Measurements from ENCODE around the gene PRKAR2A. TPM values are rescaled to one million over a fixed set of nuclear protein-coding genes. Genes with fewer than 3 reads are reported as not detected.

PRKAR2A gene
- total and polyA plus RNA-seq, 2 experiments from 2014 or later, result 13.5 to 30.2 TPM

DNA sequence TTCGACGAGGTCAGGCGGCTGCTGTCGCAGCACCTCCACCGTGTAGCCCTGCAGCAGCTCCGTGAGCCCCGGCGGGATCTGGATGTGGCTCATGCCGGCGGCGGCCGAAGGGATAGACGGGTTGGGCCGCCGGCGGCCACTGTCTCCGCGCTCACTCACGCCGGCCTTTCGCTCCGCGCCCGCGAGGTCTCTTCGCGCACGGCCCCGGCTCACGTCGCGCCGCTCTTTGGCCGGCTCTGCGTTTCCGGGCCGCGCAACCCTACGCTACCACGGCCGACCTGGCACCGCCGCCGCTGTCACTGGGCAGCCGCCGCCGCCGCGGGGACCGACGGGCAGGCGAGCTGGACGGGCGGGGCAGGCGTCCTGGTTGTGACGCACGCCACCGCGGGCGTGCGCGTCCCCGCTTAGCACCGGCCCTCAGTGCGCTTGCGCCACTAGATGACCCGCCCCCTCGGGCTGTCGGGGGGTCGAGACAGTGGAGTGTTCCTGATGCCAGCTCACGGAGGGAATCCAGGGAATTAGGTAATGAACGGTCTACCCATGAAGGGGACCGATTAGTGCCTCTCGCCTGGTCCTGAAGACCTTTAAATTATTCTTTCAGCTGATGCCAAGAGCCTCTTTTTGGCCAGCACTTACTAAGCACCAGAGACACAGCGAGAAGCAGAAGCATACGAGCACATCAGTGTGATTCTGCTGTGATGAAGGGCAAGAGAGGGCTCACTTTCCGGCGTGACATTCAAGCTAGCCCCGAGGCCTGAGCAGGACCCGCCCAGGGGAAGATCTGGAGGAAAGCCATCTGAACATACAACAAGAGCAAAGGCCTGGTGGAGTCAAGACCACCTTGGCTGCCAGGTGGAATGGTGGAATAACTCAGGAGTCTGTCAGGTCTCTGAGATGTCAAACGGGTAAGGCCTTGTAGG lies at the start of gene PRKAR2A (continued):
- TF ChIP-seq ZNF331 (CRISPR knock-in tag; IDR thresholded peaks at IDR 0.05; ENCODE audit: low read depth), result no peak

DNA sequence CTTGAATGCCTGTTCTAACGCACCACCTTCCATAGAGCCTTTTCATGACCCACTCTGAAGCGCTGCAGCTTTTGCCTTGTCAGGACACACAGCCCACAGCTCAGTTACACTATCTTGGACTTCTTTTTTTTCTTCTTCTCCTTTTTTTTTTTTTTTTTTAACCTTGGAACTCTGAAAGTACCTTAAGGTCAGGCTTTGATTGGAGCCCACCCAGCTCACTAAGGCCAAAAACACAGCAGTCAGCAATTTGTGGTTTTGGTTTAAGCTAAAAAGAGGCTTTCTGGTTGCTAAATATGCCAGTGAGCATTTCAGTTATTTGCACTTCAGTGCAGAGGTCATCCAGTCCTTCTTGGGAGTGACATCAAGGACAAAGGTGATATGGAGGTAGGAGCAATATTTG lies 49.3 kb upstream of the PRKAR2A start:
- Histone ChIP-seq H3K4me3 (no peak overlapping the region), H3K27me3 (ENCODE audit: insufficient read depth) (0 out of 2 replicates have a peak, but pooled peaks cover 7% of the 10 kb centered on the region), H3K79me2 (replicated peaks; ENCODE audit: insufficient read depth) (no peaks in the 10 kb centered on the region), H4K20me1 (replicated peaks; ENCODE audit: insufficient read depth) (no peaks in the 10 kb centered on the region), H3K36me3 (ENCODE audit: insufficient read depth) (no peaks in the 10 kb centered on the region), H3F3A (replicated peaks; ENCODE audit: low read depth) (no peaks in the 10 kb centered on the region), H3K4me2 (no peak overlapping the region), H2AFZ (no peak overlapping the region), H3K27ac (ENCODE audit: low read depth) (no peak overlapping the region), H3K4me1 (ENCODE audit: insufficient read depth) (no peaks in the 10 kb centered on the region; the same call in 1 of the 2 replicates), H3K9me2 (ENCODE audit: insufficient read depth) (no peaks in the 10 kb centered on the region)
- peaks cover 18% of the 10 kb centered on the region for H3K4me1 Mint-ChIP-seq
- no peak overlapping the region for H3K27ac Mint-ChIP-seq
- no peak for DNase-seq (ENCODE audit: low spot score)
- H3K9me3 Mint-ChIP-seq, result no peaks in the 10 kb centered on the region
- no peak overlapping the region; the same call in 2 of the 3 replicates for H3K4me3 Mint-ChIP-seq
- no peak for ATAC-seq
- H3K36me3 Mint-ChIP-seq (ENCODE audit: low read depth), result no peaks in the 10 kb centered on the region
- H3K27me3 Mint-ChIP-seq (ENCODE audit: insufficient read depth, low read depth, poor library complexity), result peaks cover 19% of the 10 kb centered on the region
- TF ChIP-seq, protein P1, sequence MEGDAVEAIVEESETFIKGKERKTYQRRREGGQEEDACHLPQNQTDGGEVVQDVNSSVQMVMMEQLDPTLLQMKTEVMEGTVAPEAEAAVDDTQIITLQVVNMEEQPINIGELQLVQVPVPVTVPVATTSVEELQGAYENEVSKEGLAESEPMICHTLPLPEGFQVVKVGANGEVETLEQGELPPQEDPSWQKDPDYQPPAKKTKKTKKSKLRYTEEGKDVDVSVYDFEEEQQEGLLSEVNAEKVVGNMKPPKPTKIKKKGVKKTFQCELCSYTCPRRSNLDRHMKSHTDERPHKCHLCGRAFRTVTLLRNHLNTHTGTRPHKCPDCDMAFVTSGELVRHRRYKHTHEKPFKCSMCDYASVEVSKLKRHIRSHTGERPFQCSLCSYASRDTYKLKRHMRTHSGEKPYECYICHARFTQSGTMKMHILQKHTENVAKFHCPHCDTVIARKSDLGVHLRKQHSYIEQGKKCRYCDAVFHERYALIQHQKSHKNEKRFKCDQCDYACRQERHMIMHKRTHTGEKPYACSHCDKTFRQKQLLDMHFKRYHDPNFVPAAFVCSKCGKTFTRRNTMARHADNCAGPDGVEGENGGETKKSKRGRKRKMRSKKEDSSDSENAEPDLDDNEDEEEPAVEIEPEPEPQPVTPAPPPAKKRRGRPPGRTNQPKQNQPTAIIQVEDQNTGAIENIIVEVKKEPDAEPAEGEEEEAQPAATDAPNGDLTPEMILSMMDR (conservative IDR thresholded peaks at IDR 0.05; ENCODE audit: low read depth in 2 of 2), result no peak
- TF ChIP-seq STAT1 (IDR thresholded peaks at IDR 0.05; ENCODE audit: unreplicated experiment) (no peak), NANOG (IDR thresholded peaks at IDR 0.05; ENCODE audit: borderline replicate concordance) (no peak), EZH2 (IDR thresholded peaks at IDR 0.05; ENCODE audit: low read depth, unreplicated experiment) (no peak), CREB1 (CRISPR knock-in tag; IDR thresholded peaks at IDR 0.05; ENCODE audit: low read depth) (no peak), POLR2AphosphoS5 (IDR thresholded peaks at IDR 0.05; ENCODE audit: low read depth) (no peak), JUNB (IDR thresholded peaks at IDR 0.05; ENCODE audit: unreplicated experiment) (no peak), ZNF331 (CRISPR knock-in tag; IDR thresholded peaks at IDR 0.05; ENCODE audit: low read depth) (no peak), ZNF114 (CRISPR knock-in tag; IDR thresholded peaks at IDR 0.05) (no peak), EZH2phosphoT487 (IDR thresholded peaks at IDR 0.05; ENCODE audit: unreplicated experiment) (no peak)
- TF ChIP-seq, protein P2, sequence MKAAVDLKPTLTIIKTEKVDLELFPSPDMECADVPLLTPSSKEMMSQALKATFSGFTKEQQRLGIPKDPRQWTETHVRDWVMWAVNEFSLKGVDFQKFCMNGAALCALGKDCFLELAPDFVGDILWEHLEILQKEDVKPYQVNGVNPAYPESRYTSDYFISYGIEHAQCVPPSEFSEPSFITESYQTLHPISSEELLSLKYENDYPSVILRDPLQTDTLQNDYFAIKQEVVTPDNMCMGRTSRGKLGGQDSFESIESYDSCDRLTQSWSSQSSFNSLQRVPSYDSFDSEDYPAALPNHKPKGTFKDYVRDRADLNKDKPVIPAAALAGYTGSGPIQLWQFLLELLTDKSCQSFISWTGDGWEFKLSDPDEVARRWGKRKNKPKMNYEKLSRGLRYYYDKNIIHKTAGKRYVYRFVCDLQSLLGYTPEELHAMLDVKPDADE (IDR thresholded peaks at IDR 0.05), result no peak
- TF ChIP-seq, protein P3, sequence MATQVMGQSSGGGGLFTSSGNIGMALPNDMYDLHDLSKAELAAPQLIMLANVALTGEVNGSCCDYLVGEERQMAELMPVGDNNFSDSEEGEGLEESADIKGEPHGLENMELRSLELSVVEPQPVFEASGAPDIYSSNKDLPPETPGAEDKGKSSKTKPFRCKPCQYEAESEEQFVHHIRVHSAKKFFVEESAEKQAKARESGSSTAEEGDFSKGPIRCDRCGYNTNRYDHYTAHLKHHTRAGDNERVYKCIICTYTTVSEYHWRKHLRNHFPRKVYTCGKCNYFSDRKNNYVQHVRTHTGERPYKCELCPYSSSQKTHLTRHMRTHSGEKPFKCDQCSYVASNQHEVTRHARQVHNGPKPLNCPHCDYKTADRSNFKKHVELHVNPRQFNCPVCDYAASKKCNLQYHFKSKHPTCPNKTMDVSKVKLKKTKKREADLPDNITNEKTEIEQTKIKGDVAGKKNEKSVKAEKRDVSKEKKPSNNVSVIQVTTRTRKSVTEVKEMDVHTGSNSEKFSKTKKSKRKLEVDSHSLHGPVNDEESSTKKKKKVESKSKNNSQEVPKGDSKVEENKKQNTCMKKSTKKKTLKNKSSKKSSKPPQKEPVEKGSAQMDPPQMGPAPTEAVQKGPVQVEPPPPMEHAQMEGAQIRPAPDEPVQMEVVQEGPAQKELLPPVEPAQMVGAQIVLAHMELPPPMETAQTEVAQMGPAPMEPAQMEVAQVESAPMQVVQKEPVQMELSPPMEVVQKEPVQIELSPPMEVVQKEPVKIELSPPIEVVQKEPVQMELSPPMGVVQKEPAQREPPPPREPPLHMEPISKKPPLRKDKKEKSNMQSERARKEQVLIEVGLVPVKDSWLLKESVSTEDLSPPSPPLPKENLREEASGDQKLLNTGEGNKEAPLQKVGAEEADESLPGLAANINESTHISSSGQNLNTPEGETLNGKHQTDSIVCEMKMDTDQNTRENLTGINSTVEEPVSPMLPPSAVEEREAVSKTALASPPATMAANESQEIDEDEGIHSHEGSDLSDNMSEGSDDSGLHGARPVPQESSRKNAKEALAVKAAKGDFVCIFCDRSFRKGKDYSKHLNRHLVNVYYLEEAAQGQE (IDR thresholded peaks at IDR 0.05; ENCODE audit: unreplicated experiment), result no peak
